H1 (cell line): ENCODE data around the gene CDYL2.

Source experiments
- CBX5 ChIP-seq: fragments of 300-800, 300-1000 bp; sonication (generic); IDR thresholded peaks from 2 replicates; pipeline ENCODE4 v1.7.1; 2016; ENCODE audit warnings: antibody characterized with exemption, low read length, low read depth
- CEBPB ChIP-seq: IDR thresholded peaks from 2 replicates; pipeline ENCODE4 v1.6.1; 2012; ENCODE audit warnings: low read depth, low read length
- CTCF ChIP-seq, 3 experiments: IDR thresholded peaks; 1 replicate in 2 of 3; 2 replicates in 1 of 3; pipeline versions ENCODE4 v1.5.1 to v1.6.1; 2011; ENCODE audit warnings: low read length in 3 of 3, mild to moderate bottlenecking in 3 of 3, inconsistent platforms in 2 of 3, low read depth in 1 of 3, moderate library complexity in 1 of 3; ENCODE audit not compliant: insufficient read depth in 1 of 3; ENCODE audit errors: control extremely low read depth in 1 of 3
- SIN3A ChIP-seq, 2 experiments: IDR thresholded peaks in 1 of 2; conservative IDR thresholded peaks in 1 of 2; 2 replicates each; pipeline ENCODE4 v1.6.1; 2011 to 2012; ENCODE audit warnings: low read length in 2 of 2, improper control_type of control experiment in 1 of 2, low read depth in 1 of 2, mild to moderate bottlenecking in 1 of 2
- SRF ChIP-seq: IDR thresholded peaks from 2 replicates; pipeline ENCODE4 v1.6.1; 2011; ENCODE audit warnings: mild to moderate bottlenecking, low read depth, low read length, moderate library complexity
- SUZ12 ChIP-seq: fragments of 200-600 bp; sonication (generic); IDR thresholded peaks from 2 replicates; pipeline ENCODE4 v1.6.1; 2012; ENCODE audit warnings: mild to moderate bottlenecking, inconsistent platforms, low read length, moderate library complexity, mixed read lengths
- TAF1 ChIP-seq: IDR thresholded peaks from 2 replicates; pipeline ENCODE4 v1.6.1; 2011; ENCODE audit warnings: mild to moderate bottlenecking, low read depth, low read length
- TEAD4 ChIP-seq: IDR thresholded peaks from 2 replicates; pipeline ENCODE4 v1.6.1; 2012; ENCODE audit warnings: low read depth, low read length, inconsistent platforms, mixed read lengths
- TF ChIP-seq, protein P1 (sequence below): IDR thresholded peaks from 2 replicates; pipeline ENCODE4 v1.6.1; 2011; ENCODE audit warnings: low read depth, mild to moderate bottlenecking, low read length; ENCODE audit not compliant: insufficient read depth
- TF ChIP-seq, protein P2 (sequence below): IDR thresholded peaks from 2 replicates; pipeline ENCODE4 v1.6.1; 2012; ENCODE audit warnings: inconsistent platforms

DNA sequence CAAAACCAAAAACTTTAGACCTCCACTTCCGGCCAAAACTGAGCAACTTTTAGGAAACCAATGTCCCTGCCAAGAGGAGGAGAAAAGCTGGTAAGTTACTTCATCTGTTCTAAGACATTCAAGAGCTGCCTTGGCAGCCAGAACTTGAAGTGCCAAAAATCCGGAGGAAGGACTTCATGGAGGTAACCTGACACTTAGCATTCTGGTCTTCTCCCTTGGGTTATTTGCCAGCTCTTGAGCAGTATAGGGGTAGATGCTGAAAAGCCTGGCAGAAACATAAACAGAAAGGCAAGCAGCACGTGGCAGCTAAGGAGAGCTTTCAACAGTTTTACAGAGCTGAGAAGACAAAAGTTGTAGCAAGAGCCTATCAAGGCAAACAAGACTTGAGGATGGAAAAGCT is 53.2 kb downstream of the CDYL2 start:
- TF ChIP-seq TEAD4 (no peak), SUZ12 (no peak), CTCF (IDR thresholded peaks at IDR 0.05; ENCODE audit: control extremely low read depth in 1 of 3, insufficient read depth in 1 of 3, low read depth in 1 of 3, low read length in 3 of 3) (no peak), CBX5 (no peak), CEBPB (no peak), TAF1 (no peak), SRF (no peak), SIN3A (conservative IDR thresholded peaks at IDR 0.05 in 1 of 2, IDR thresholded peaks at IDR 0.05 in 1 of 2; ENCODE audit: low read depth in 1 of 2, low read length in 2 of 2) (no peak)
- TF ChIP-seq, protein P1, sequence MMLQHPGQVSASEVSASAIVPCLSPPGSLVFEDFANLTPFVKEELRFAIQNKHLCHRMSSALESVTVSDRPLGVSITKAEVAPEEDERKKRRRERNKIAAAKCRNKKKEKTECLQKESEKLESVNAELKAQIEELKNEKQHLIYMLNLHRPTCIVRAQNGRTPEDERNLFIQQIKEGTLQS, result no peak
- TF ChIP-seq, protein P2, sequence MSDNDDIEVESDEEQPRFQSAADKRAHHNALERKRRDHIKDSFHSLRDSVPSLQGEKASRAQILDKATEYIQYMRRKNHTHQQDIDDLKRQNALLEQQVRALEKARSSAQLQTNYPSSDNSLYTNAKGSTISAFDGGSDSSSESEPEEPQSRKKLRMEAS, result no peak
